Thoracic aorta (tissue), 2 donors: ENCODE data around the gene PDZRN4. TPM values are rescaled to one million over a fixed set of nuclear protein-coding genes. Genes with fewer than 3 reads are reported as not detected.
"Not testable (repeated sequence)": the region's sequence is repeated elsewhere in the genome, so short reads cannot be mapped to it uniquely, and the experiment has no call there.

ENCODE experiments used
- ATAC-seq: fragments of 150-250 bp; one replicate; pipeline ENCODE4 v1.8.0; 2017; ENCODE audit warnings: low read depth; ENCODE audit not compliant: insufficient number of reproducible peaks, low FRiP score
- DNase-seq: peaks from one replicate; pipeline ENCODE4 v3.0.0-alpha.2; 2020; ENCODE audit warnings: low spot score
- H3K27ac ChIP-seq, 2 donors: fragments of 200-600 bp; sonication (generic); 1 replicate in 1 of 2; 2 replicates in 1 of 2; pipeline ENCODE4 v1.5.1; 2016; ENCODE audit warnings: mild to moderate bottlenecking in 2 of 2, moderate library complexity in 2 of 2
- H3K27me3 ChIP-seq: fragments of 200-600 bp; sonication (generic); replicated peaks from 2 replicates; pipeline ENCODE4 v1.6.0; 2016; ENCODE audit warnings: mild to moderate bottlenecking; ENCODE audit not compliant: insufficient read depth
- H3K36me3 ChIP-seq: fragments of 200-600 bp; sonication (generic); one replicate; pipeline ENCODE4 v1.5.1; 2016
- H3K4me1 ChIP-seq, 2 donors: fragments of 200-600 bp; sonication (generic); 1 replicate in 1 of 2; 2 replicates in 1 of 2; pipeline versions ENCODE4 v1.5.1 to v1.6.0; 2016; ENCODE audit warnings: low read depth in 2 of 2, mild to moderate bottlenecking in 1 of 2; ENCODE audit not compliant: control insufficient read depth in 1 of 2
- H3K4me3 ChIP-seq: fragments of 200-600 bp; sonication (generic); 2 replicates; pipeline ENCODE4 v1.5.1; 2016; ENCODE audit warnings: mild to moderate bottlenecking
- H3K9me3 ChIP-seq: fragments of 200-600 bp; sonication (generic); 2 replicates; pipeline ENCODE4 v1.5.1; 2016
- CTCF ChIP-seq: fragments of 200-600 bp; sonication (generic); IDR thresholded peaks from one replicate; pipeline ENCODE4 v1.5.1; 2019; ENCODE audit warnings: antibody characterized with exemption
- total RNA-seq, 2 donors: library from RNA; depleted of rRNA; stranded (reverse); fragments of >200 nt; gene quantifications; one replicate each; pipeline versions ENCODE4 v1.1.0 to v1.2.3, GENCODE V29; 2016

The PDZRN4 gene
- total RNA-seq, 2 donors from 2014 or later: 6.1 to 12.5 TPM

- Histone ChIP-seq H3K36me3 (no peaks in the 10 kb centered on the region), H3K27ac (no peak overlapping the region), H3K9me3 (no peaks in the 10 kb centered on the region), H3K4me3 (no peak overlapping the region), H3K4me1 (peaks cover 0 to 3% of the 10 kb centered on the region in 2 donors), H3K27me3 (no peaks in the 10 kb centered on the region)
- TF ChIP-seq CTCF: no peak
- no peak for ATAC-seq
- no peak for DNase-seq
Observed at GRCh38 chr12:41254004-41254914, 66.1 kb downstream of the PDZRN4 start.

- not testable (repeated sequence) for H3K27me3 ChIP-seq, DNase-seq, H3K9me3 ChIP-seq, H3K4me3 ChIP-seq, H3K27ac ChIP-seq, ATAC-seq, H3K36me3 ChIP-seq
- peaks cover 0 to 26% of the 10 kb centered on the region in 2 donors for H3K4me1 ChIP-seq
Observed at GRCh38 chr12:41263196-41263595, 75.1 kb downstream of the PDZRN4 start.

- no peak for DNase-seq
- H3K9me3 ChIP-seq: no peaks in the 10 kb centered on the region
- ATAC-seq: no peak
- H3K36me3 ChIP-seq: no peaks in the 10 kb centered on the region
- peak; percentile 29 for TF ChIP-seq CTCF
- H3K27me3 ChIP-seq: no peaks in the 10 kb centered on the region
- no peak overlapping the region for H3K4me3 ChIP-seq
- H3K27ac ChIP-seq: no peak overlapping the region
- peaks cover 0 to 23% of the 10 kb centered on the region in 2 donors for H3K4me1 ChIP-seq
Observed at GRCh38 chr12:41264281-41264680, 76.2 kb downstream of the PDZRN4 start.

GRCh38 chr12:41269056-41269455 is 80.9 kb downstream of the PDZRN4 start:
- ATAC-seq (no peak), DNase-seq (no peak)
- no peak for TF ChIP-seq CTCF
- Histone ChIP-seq H3K4me1 (peaks cover 0 to 14% of the 10 kb centered on the region in 2 donors), H3K27me3 (no peaks in the 10 kb centered on the region), H3K36me3 (no peaks in the 10 kb centered on the region), H3K4me3 (no peak overlapping the region), H3K9me3 (no peaks in the 10 kb centered on the region), H3K27ac (no peak overlapping the region)

GRCh38 chr12:41271489-41271888 is 83.4 kb downstream of the PDZRN4 start:
- no peak for ATAC-seq
- H3K4me1 ChIP-seq: peaks cover 0 to 19% of the 10 kb centered on the region in 2 donors
- no peaks in the 10 kb centered on the region for H3K27me3 ChIP-seq

More at GRCh38 chr12:41271489-41271888, 83.4 kb downstream of the PDZRN4 start:
- Histone ChIP-seq H3K4me3 (no peak overlapping the region), H3K36me3 (no peaks in the 10 kb centered on the region), H3K27ac (no peak overlapping the region), H3K9me3 (no peaks in the 10 kb centered on the region)
- TF ChIP-seq CTCF: no peak
- DNase-seq: no peak
